ENCODE measurements around the gene GLT1D1.

GLT1D1 gene

GRCh38 chr12:128820723-128821432 is 32.4 kb upstream of the GLT1D1 start:
- no peak for TF ChIP-seq CTCF (IDR thresholded peaks at IDR 0.05; ENCODE audit: low read depth, low read length, missing control alignments)
- DNase-seq (ENCODE audit: low read depth) = no peak
- in situ Hi-C loops (cut with HindIII; ENCODE audit: low sequenced_read_pairs) = no loop called here
- no peak overlapping the region for H3K4me3 ChIP-seq (ENCODE audit: low read depth, low read length)

GRCh38 chr12:128823216-128823915 is 29.9 kb upstream of the GLT1D1 start:
- no peak for TF ChIP-seq CTCF (IDR thresholded peaks at IDR 0.05; ENCODE audit: low read depth, low read length, missing control alignments)
- in situ Hi-C loops (cut with HindIII; ENCODE audit: low sequenced_read_pairs) = no loop called here
- peak overlapping the region; percentile 65 for H3K4me3 ChIP-seq (ENCODE audit: low read depth, low read length)
- DNase-seq (ENCODE audit: low read depth) = no peak

- in situ Hi-C loops (cut with HindIII; ENCODE audit: low sequenced_read_pairs) = no loop called here
- TF ChIP-seq CTCF (IDR thresholded peaks at IDR 0.05; ENCODE audit: low read depth, low read length, missing control alignments) = peak; percentile 34
- DNase-seq (ENCODE audit: low read depth) = peak; percentile 72
Observed at GRCh38 chr12:128823916-128824839, 29.1 kb upstream of the GLT1D1 start, which contains the start of gene SLC15A4. Gene SLC15A4, minus strand, starts transcription at chr12:128823958. Its CDS starts 15 bp downstream, at chr12:128823943.

GRCh38 chr12:128825835-128826234 is 27.4 kb upstream of the GLT1D1 start:
- no peak for DNase-seq (ENCODE audit: low read depth)
- TF ChIP-seq CTCF (IDR thresholded peaks at IDR 0.05; ENCODE audit: low read depth, low read length, missing control alignments) = no peak
- H3K4me3 ChIP-seq (ENCODE audit: low read depth, low read length) = no peak overlapping the region
- in situ Hi-C loops (cut with HindIII; ENCODE audit: low sequenced_read_pairs) = no loop called here

More at GRCh38 chr12:128823916-128824839, 29.1 kb upstream of the GLT1D1 start, which contains the start of gene SLC15A4:
- peak within 1 kb of the TSS; percentile 65 for H3K4me3 ChIP-seq (ENCODE audit: low read depth, low read length)

GRCh38 chr12:128827724-128828123 is 25.6 kb upstream of the GLT1D1 start:
- in situ Hi-C loops (cut with HindIII; ENCODE audit: low sequenced_read_pairs) = no loop called here
- no peak overlapping the region for H3K4me3 ChIP-seq (ENCODE audit: low read depth, low read length)
- TF ChIP-seq CTCF (IDR thresholded peaks at IDR 0.05; ENCODE audit: low read depth, low read length, missing control alignments) = no peak
- DNase-seq (ENCODE audit: low read depth) = no peak
